Fibroblast of skin of back (primary cell): Measurements from ENCODE around the gene BCKDHA.
"Not testable (repeated sequence)": the region's sequence is repeated elsewhere in the genome, so short reads cannot be mapped to it uniquely, and the experiment has no call there.

ENCODE experiments used
- DNase-seq: peaks from one replicate; pipeline ENCODE4 v3.0.0-alpha.2; 2013

The BCKDHA gene

GRCh38 chr19:41367848-41368301, 29.7 kb upstream of the BCKDHA start:
- peak; percentile 91 for DNase-seq

GRCh38 chr19:41369769-41370168, 27.8 kb upstream of the BCKDHA start:
- no peak for DNase-seq

GRCh38 chr19:41371119-41371518, 26.5 kb upstream of the BCKDHA start:
- DNase-seq, result not testable (repeated sequence)

GRCh38 chr19:41371541-41371940, 26.1 kb upstream of the BCKDHA start:
- DNase-seq, result no peak

- DNase-seq, result no peak
Measured at GRCh38 chr19:41372501-41372900, 25.1 kb upstream of the BCKDHA start.

- peak; percentile 82 for DNase-seq
Measured at GRCh38 chr19:41373993-41374392, 23.6 kb upstream of the BCKDHA start.

- no peak for DNase-seq
Measured at GRCh38 chr19:41376241-41376997, 21.2 kb upstream of the BCKDHA start, which contains the start of gene TMEM91. Gene TMEM91 (plus strand): TSS chr19:41376533. CDS start chr19:41378310, 1,777 bp downstream.

- DNase-seq, result no peak
Measured at GRCh38 chr19:41376998-41377365, 20.6 kb upstream of the BCKDHA start.

GRCh38 chr19:41377977-41378709, 19.5 kb upstream of the BCKDHA start:
- peak; percentile 8 for DNase-seq

- not testable (repeated sequence) for DNase-seq
Measured at GRCh38 chr19:41381536-41381935, 16.1 kb upstream of the BCKDHA start.

GRCh38 chr19:41384351-41384750, 13.3 kb upstream of the BCKDHA start:
- no peak for DNase-seq

- no peak for DNase-seq
Measured at GRCh38 chr19:41386442-41386841, 11.2 kb upstream of the BCKDHA start.

- no peak for DNase-seq
Measured at GRCh38 chr19:41391618-41392017, 6.0 kb upstream of the BCKDHA start.

- DNase-seq, result no peak
Measured at GRCh38 chr19:41392775-41393174, 4.8 kb upstream of the BCKDHA start.

- DNase-seq, result no peak
Measured at GRCh38 chr19:41395355-41395754, 2.3 kb upstream of the BCKDHA start.

- peak; percentile 12 for DNase-seq
Measured at GRCh38 chr19:41398050-41398418, 416 bp downstream of the BCKDHA start.

GRCh38 chr19:41398598-41398997, 980 bp downstream of the BCKDHA start:
- no peak for DNase-seq

GRCh38 chr19:41399091-41399490, 1.5 kb downstream of the BCKDHA start:
- no peak for DNase-seq

- no peak for DNase-seq
Measured at GRCh38 chr19:41399525-41399924, 1.9 kb downstream of the BCKDHA start.

GRCh38 chr19:41401483-41401882, 3.9 kb downstream of the BCKDHA start:
- no peak for DNase-seq

GRCh38 chr19:41402010-41402409, 4.4 kb downstream of the BCKDHA start:
- no peak for DNase-seq

GRCh38 chr19:41403181-41403970, 5.8 kb downstream of the BCKDHA start:
- no peak for DNase-seq

GRCh38 chr19:41405776-41406175, 8.2 kb downstream of the BCKDHA start:
- DNase-seq, result no peak
